Measurements from ENCODE around the gene PDILT.

- TF ChIP-seq CTCF (IDR thresholded peaks at IDR 0.05) (no peak), POLR2A (IDR thresholded peaks at IDR 0.05) (no peak)
These were observed 93.8 kb downstream of the PDILT start for GRCh38 chr16:20310421-20311395.
